Measurements from ENCODE around the gene NR1D2.

Gene NR1D2

DNA sequence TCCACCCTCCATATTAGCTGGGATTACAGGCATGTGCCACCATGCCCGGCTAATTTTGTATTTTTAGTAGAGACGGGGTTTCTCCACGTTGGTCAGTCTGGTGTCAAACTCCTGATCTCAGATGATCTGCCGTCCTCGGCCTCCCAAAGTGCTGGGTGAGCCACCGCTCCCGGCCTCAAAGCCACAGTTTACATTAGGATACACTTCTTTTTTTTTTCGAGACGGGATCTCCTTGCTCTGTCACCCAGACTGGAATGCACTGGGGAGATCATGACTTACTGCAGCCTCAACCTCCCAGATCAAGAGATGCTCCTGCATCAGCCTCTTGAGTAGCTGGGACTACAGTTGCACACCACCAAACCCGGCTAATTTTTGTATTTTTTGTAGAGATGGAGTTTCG lies 2.5 kb upstream of the NR1D2 start:
- H3K36me3 ChIP-seq (replicated peaks), result no peaks in the 10 kb centered on the region
- DNase-seq (ENCODE audit: low spot score in 2 of 2), result no peak
- peaks cover 17% of the 10 kb centered on the region for H3K4me1 ChIP-seq
- no peaks in the 10 kb centered on the region for H3K9me3 ChIP-seq
- in situ Hi-C loops (cut with MboI; ENCODE audit: low sequenced_read_pairs), result no loop called here
- no peaks in the 10 kb centered on the region for H3K27me3 ChIP-seq (ENCODE audit: low read depth)
- no peak overlapping the region for H3K4me3 ChIP-seq

GRCh38 chr3:23944007-23944783 lies 891 bp upstream of the NR1D2 start:
- DNase-seq (ENCODE audit: low spot score in 2 of 2), result no peak
- Histone ChIP-seq H3K9me3 (no peaks in the 10 kb centered on the region), H3K27me3 (ENCODE audit: low read depth) (no peaks in the 10 kb centered on the region), H3K4me1 (peaks cover 21% of the 10 kb centered on the region), H3K36me3 (replicated peaks) (no peaks in the 10 kb centered on the region), H3K4me3 (peak overlapping the region; percentile 53)
- in situ Hi-C loops (cut with MboI; ENCODE audit: low sequenced_read_pairs), result no loop called here

DNA sequence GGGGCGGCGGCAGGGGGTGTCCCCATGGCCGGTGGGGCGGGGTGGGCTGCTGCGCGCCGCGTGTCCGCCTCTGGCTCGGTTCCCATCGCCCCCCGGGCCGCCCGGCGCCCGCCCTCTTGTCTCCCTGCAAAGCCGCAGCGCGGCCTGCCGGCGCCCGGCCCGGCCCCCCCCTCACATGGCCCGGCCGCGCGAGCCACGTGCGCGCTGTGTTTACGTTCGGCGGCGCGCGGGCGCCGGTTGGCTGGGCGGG lies 502 bp downstream of the NR1D2 start:
- in situ Hi-C loops (cut with MboI; ENCODE audit: low sequenced_read_pairs), result no loop called here
- Histone ChIP-seq H3K36me3 (replicated peaks) (no peaks in the 10 kb centered on the region), H3K4me3 (peak overlapping the region; percentile 53), H3K27me3 (ENCODE audit: low read depth) (no peaks in the 10 kb centered on the region), H3K9me3 (no peaks in the 10 kb centered on the region), H3K4me1 (peaks cover 25% of the 10 kb centered on the region)
- no peak for DNase-seq (ENCODE audit: low spot score in 2 of 2)

DNA sequence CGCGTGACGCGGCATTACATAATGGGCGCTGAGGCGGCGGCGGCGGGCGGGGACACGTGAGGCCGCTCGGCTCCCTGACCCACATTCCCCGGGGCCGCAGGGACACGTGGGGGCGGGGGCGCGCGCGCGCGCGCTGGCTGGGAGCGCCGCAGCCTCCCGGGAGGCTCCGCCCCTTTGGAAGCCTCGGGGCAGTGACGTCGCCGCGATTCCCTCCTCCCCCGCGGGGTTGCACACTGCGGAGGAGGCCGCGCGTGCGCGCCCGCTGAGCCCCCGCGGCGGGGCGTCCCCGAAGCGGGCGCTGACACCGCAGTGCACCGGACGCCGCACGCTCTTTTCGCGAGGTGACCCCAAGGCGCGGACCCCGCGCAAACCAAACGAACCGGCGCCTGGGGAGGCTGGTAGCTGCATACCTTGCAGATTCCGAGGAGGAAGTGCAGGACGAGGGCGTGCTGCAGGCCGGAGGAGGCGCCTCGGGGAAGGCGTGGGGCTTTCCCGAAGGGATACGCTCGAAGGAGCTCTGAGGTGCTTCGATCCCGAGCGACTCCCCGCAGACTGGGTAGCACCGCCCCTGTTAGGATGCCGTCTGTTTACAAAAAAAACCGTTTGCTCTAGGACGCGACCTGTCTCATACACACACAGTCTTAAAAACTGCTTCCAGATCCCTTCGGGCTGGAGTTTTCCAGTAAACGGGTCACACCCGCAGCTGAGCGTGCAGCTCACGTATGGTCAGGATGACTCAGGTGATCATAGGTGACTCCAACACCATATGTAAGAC lies 1.0 kb downstream of the NR1D2 start:
- DNase-seq (ENCODE audit: low spot score in 2 of 2), result peak; percentile 90 to 98
- Histone ChIP-seq H3K9me3 (no peaks in the 10 kb centered on the region), H3K27me3 (ENCODE audit: low read depth) (no peaks in the 10 kb centered on the region), H3K36me3 (replicated peaks) (no peaks in the 10 kb centered on the region), H3K4me3 (peak overlapping the region; percentile 70), H3K4me1 (peaks cover 25% of the 10 kb centered on the region)
- in situ Hi-C loops (cut with MboI; ENCODE audit: low sequenced_read_pairs), result no loop called here

DNA sequence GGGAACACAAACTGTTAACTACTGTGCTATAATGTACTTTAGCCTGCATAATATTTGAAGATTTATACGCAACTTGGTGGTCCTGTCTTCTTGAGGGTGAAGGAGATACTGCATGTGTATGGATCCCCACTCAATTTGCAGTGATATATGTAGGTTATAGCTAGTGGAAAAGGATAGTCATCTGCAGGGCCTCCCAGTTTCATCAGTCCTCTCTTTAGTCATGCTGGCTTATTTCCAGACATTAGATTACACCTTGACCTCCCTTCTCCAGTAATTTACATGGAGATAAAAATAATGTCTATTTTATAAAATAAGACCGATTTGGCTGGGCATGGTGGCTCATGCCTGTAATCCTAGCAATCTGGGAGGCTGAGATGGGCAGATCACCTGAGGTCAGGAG lies 3.7 kb downstream of the NR1D2 start:
- Histone ChIP-seq H3K4me3 (no peak overlapping the region), H3K36me3 (replicated peaks) (no peaks in the 10 kb centered on the region), H3K4me1 (peaks cover 31% of the 10 kb centered on the region), H3K27me3 (ENCODE audit: low read depth) (no peaks in the 10 kb centered on the region), H3K9me3 (no peaks in the 10 kb centered on the region)
- DNase-seq (ENCODE audit: low spot score in 2 of 2), result no peak
- in situ Hi-C loops (cut with MboI; ENCODE audit: low sequenced_read_pairs), result no loop called here

- no peak overlapping the region for H3K4me3 ChIP-seq
- peaks cover 3% of the 10 kb centered on the region; the same call in 1 of the 2 replicates for H3K36me3 ChIP-seq (replicated peaks)
- H3K4me1 ChIP-seq, result peaks cover 26% of the 10 kb centered on the region
- in situ Hi-C loops (cut with MboI; ENCODE audit: low sequenced_read_pairs), result no loop called here
- H3K9me3 ChIP-seq, result no peaks in the 10 kb centered on the region
- H3K27me3 ChIP-seq (ENCODE audit: low read depth), result no peaks in the 10 kb centered on the region
- DNase-seq (ENCODE audit: low spot score in 2 of 2), result peak in 1 of 2 experiments; percentile 41
Observed at GRCh38 chr3:23949784-23950183, 4.7 kb downstream of the NR1D2 start.

GRCh38 chr3:23950293-23950692 lies 5.2 kb downstream of the NR1D2 start:
- DNase-seq (ENCODE audit: low spot score in 2 of 2), result no peak
- H3K4me1 ChIP-seq, result peaks cover 26% of the 10 kb centered on the region
- H3K27me3 ChIP-seq (ENCODE audit: low read depth), result no peaks in the 10 kb centered on the region

DNA sequence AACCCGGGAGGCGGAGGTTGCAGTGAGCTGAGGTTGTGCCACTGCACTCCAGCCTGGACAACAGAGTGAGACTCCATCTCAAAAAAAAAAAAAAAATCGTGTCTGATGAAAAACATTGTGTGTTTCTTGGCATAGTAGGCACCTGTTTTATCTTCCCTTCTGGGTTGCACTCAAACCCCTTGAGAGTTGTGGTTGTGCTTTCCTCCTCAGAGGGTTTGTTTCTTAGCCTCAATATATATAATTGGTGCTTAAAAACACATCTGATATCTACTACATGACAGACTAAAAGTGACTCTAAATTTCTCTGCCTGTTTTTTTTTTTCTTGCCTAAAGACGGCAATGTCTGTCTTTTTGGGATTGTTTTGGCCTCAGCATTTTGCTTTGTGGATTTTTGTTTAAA lies 7.6 kb downstream of the NR1D2 start:
- peaks cover 12% of the 10 kb centered on the region for H3K4me1 ChIP-seq
- peaks cover 8% of the 10 kb centered on the region; the same call in 1 of the 2 replicates for H3K36me3 ChIP-seq (replicated peaks)
- no peaks in the 10 kb centered on the region for H3K27me3 ChIP-seq (ENCODE audit: low read depth)
- DNase-seq (ENCODE audit: low spot score in 2 of 2), result no peak
- H3K9me3 ChIP-seq, result no peaks in the 10 kb centered on the region
- in situ Hi-C loops (cut with MboI; ENCODE audit: low sequenced_read_pairs), result no loop called here
- H3K4me3 ChIP-seq, result no peak overlapping the region

More at GRCh38 chr3:23950293-23950692, 5.2 kb downstream of the NR1D2 start:
- Histone ChIP-seq H3K4me3 (no peak overlapping the region), H3K9me3 (no peaks in the 10 kb centered on the region), H3K36me3 (replicated peaks) (peaks cover 8% of the 10 kb centered on the region; the same call in 1 of the 2 replicates)
- in situ Hi-C loops (cut with MboI; ENCODE audit: low sequenced_read_pairs), result no loop called here

GRCh38 chr3:23953523-23953922 lies 8.4 kb downstream of the NR1D2 start:
- in situ Hi-C loops (cut with MboI; ENCODE audit: low sequenced_read_pairs), result no loop called here

GRCh38 chr3:23954144-23954543 lies 9.1 kb downstream of the NR1D2 start:
- no peak for DNase-seq (ENCODE audit: low spot score in 2 of 2)
- Histone ChIP-seq H3K9me3 (no peaks in the 10 kb centered on the region), H3K27me3 (ENCODE audit: low read depth) (no peaks in the 10 kb centered on the region), H3K4me1 (peaks cover 10% of the 10 kb centered on the region), H3K36me3 (replicated peaks) (peaks cover 8% of the 10 kb centered on the region; the same call in 1 of the 2 replicates), H3K4me3 (no peak overlapping the region)
- in situ Hi-C loops (cut with MboI; ENCODE audit: low sequenced_read_pairs), result no loop called here

More at GRCh38 chr3:23953523-23953922, 8.4 kb downstream of the NR1D2 start:
- H3K9me3 ChIP-seq, result no peaks in the 10 kb centered on the region
- H3K36me3 ChIP-seq (replicated peaks), result peaks cover 8% of the 10 kb centered on the region; the same call in 1 of the 2 replicates
- H3K4me1 ChIP-seq, result peaks cover 10% of the 10 kb centered on the region
- no peaks in the 10 kb centered on the region for H3K27me3 ChIP-seq (ENCODE audit: low read depth)
- no peak for DNase-seq (ENCODE audit: low spot score in 2 of 2)
- no peak overlapping the region for H3K4me3 ChIP-seq

GRCh38 chr3:23956701-23957100 lies 11.6 kb downstream of the NR1D2 start:
- no peak for DNase-seq (ENCODE audit: low spot score in 2 of 2)
- Histone ChIP-seq H3K4me1 (peaks cover 3% of the 10 kb centered on the region), H3K4me3 (no peak overlapping the region), H3K27me3 (ENCODE audit: low read depth) (no peaks in the 10 kb centered on the region), H3K36me3 (replicated peaks) (peaks cover 11% of the 10 kb centered on the region), H3K9me3 (no peaks in the 10 kb centered on the region)
- in situ Hi-C loops (cut with MboI; ENCODE audit: low sequenced_read_pairs), result no loop called here

- no peak overlapping the region for H3K4me3 ChIP-seq
- no peaks in the 10 kb centered on the region for H3K27me3 ChIP-seq (ENCODE audit: low read depth)
Observed at GRCh38 chr3:23959135-23959900, 14.2 kb downstream of the NR1D2 start.

DNA sequence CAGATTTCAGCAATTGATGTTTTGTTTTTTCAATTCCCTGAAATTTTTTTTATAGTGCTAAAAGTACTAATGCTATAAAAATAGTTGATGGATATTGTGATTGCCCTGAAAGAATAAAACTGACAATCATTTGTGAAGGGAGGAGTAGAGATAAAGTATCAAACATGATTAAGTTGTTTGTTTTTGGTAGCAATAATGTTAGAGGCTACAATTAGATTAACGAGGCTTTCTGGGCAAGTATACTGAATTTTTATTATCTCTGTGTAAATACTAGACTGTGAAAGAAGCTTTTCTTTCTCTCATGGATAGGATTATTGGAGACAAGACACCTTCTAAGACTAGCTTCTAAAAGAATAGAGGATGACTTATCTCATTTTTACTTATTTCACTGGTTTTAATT lies 15.6 kb downstream of the NR1D2 start:
- H3K4me1 ChIP-seq, result peaks cover 3% of the 10 kb centered on the region
- in situ Hi-C loops (cut with MboI; ENCODE audit: low sequenced_read_pairs), result no loop called here
- H3K4me3 ChIP-seq, result no peak overlapping the region
- H3K27me3 ChIP-seq (ENCODE audit: low read depth), result no peaks in the 10 kb centered on the region
- no peaks in the 10 kb centered on the region for H3K9me3 ChIP-seq
- DNase-seq (ENCODE audit: low spot score in 2 of 2), result no peak
- peaks cover 18% of the 10 kb centered on the region for H3K36me3 ChIP-seq (replicated peaks)

More at GRCh38 chr3:23959135-23959900, 14.2 kb downstream of the NR1D2 start:
- H3K36me3 ChIP-seq (replicated peaks), result peaks cover 24% of the 10 kb centered on the region
- H3K4me1 ChIP-seq, result peaks cover 3% of the 10 kb centered on the region
- no peaks in the 10 kb centered on the region for H3K9me3 ChIP-seq
- in situ Hi-C loops (cut with MboI; ENCODE audit: low sequenced_read_pairs), result no loop called here
- no peak for DNase-seq (ENCODE audit: low spot score in 2 of 2)

GRCh38 chr3:23961066-23961465 lies 16.0 kb downstream of the NR1D2 start:
- H3K4me3 ChIP-seq, result no peak overlapping the region
- no peaks in the 10 kb centered on the region for H3K27me3 ChIP-seq (ENCODE audit: low read depth)
- H3K4me1 ChIP-seq, result peaks cover 3% of the 10 kb centered on the region
- peaks cover 18% of the 10 kb centered on the region for H3K36me3 ChIP-seq (replicated peaks)
- in situ Hi-C loops (cut with MboI; ENCODE audit: low sequenced_read_pairs), result no loop called here
- no peaks in the 10 kb centered on the region for H3K9me3 ChIP-seq
- DNase-seq (ENCODE audit: low spot score in 2 of 2), result no peak
